ENCODE results near the gene RIT1.

Gene RIT1

DNA sequence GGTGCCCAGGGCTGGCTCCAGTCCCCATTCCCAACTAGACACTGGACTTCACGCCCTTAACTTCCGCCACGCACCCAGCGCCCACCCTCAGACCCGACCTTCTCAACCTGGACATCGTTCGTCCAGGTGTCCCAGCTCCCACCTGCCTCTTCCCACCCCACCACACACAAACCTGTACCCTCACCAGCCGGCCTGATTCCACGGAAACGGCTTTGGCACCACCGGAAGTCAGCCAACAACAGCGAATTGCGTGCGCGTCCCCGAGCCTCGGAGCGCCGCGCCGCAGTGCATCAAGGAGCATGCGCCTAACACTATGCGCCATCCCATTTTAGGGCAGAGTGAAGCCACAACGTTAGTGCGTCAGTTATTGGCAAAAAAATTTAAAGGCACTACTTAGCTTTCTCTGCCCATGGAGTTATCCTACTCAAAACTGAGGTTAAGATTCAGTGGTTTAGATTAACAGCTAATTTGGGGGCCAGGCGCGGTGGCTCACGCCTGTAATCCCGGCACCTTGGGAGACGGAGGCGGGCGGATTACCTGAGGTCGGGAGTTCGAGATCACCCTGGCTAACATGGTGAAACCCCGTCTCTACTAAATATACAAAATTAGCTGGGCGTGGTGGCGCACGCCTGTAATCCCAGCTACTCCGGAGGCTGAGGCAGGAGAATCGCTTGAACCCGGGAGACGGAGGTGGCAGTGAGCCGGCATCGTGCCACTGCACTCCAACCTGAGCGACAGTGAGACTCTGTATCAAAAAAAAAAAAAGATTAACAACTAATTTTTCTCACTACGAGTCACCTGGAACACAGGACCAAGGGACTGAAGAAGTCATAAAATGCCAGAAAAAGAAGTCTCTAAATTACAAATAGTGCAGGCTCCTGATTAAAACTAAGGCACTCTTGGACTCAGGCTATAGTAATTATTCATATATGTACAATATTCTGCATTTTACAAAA lies 53.9 kb downstream of the RIT1 start, which contains the start of gene GON4L:
TSS of gene GON4L (minus strand) at position 240 of the 956 bp plus-strand sequence. CDS start 3,434 bp downstream, outside the sequence.
- peak; percentile 74 for DNase-seq (ENCODE audit: low read depth)

DNA sequence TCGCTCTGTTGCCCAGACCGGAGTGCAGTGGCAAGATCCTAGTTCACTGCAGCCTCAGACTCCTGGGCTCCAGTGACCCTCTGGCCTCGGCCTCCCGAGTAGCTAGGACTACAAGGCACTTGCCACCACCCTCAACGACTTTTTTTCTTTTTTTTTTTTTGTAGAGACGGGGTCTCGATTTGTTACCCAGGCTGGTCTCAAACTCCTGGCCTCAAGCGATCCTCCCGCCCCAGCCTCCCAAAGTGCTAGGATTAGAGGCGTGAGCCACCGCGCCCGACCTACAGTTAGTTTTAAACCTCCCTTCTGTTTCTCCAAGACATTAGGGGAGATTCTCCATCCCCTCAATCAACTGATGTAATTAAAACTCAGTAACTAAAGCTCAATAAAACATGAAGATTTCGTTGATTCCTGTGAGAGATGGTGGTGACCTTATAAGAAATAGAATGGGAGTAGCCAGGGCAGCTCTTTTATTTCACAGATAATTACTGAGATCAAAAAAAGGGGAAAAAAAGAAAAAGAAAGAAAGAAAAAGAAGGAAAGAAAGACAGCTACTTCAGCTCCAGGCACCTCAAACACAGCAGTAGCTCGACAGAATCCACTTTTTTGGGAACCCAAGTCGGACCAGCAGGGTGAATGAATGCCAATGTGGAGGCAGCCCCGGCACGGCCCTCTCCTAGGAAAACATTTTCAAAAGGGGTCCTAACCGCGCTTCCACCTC lies 54.7 kb downstream of the RIT1 start:
- DNase-seq (ENCODE audit: low read depth) = no peak

DNA sequence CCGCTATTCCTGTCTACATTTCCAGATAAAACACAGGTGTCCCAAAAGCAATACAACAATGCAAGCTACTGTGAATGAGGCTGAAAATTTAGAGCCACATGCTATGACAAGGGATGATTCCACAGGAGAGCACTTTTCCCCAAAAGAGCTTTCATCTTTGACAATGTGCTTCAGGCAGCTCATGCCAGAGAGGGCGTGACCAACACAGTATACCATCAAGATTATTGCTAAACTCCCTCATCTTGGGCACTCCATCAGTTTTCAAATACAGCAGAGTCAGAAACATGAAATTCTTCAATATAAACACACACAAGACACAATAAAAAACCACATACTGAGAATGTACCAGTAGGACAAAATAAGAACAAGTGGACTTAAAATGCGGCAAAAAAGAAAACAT lies 60.8 kb downstream of the RIT1 start:
- no peak for DNase-seq (ENCODE audit: low read depth)

DNA sequence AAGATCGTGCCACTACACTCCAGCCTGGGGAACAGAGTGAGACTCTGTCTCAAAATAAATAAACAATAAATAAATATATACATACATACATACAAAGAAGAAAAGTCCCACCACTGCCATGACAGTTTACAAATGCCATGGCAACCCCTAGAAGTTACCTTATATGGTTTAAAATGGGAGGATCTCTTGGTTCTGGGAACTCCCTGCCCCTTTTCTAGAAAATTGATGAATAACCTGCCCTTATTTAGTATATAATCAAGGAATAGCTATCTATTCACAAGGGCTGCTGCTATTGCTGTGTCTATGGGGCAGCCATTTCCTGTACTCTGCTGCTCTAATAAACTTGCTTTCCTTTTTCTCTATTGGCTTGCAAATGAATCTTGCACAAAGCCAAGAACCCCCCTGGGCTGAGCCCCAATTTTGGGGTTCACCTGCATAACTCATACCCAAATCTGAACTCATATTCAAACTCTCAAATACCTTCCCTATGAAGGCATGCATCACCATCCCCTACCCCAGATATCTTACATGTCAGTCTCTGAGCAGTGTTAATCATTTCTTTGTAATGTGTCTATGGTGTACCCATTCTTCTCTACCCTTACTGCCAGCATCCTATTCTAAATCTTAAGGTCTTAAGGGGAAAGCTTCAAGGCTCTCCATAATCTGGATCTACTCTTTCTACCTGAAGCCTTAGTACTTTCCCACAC lies 63.2 kb downstream of the RIT1 start:
- no peak for DNase-seq (ENCODE audit: low read depth)

Measured in CMK (cell line).